Epithelial cell of esophagus (primary cell): ENCODE data around the gene AKR1E2.
A peak's percentile ranks its signal among the peaks of the same experiment; 100 is the strongest.

Experiments
- DNase-seq: peaks from one replicate; pipeline ENCODE4 v3.0.0; 2010; ENCODE audit warnings: low read depth
- H3K4me3 ChIP-seq: 2 replicates; pipeline ENCODE4 v1.5.1; 2011; ENCODE audit warnings: mild to moderate bottlenecking, low read length, control low read depth
- CTCF ChIP-seq: IDR thresholded peaks from 2 replicates; pipeline ENCODE4 v1.5.1; 2011; ENCODE audit warnings: low read depth, mild to moderate bottlenecking, low read length, control low read depth, inconsistent platforms; ENCODE audit not compliant: insufficient read depth; ENCODE audit errors: missing control alignments

Gene AKR1E2

GRCh38 chr10:4851846-4852245 is 25.8 kb downstream of the AKR1E2 start:
- H3K4me3 ChIP-seq = no peak overlapping the region
- no peak for TF ChIP-seq CTCF
- peak; percentile 43 for DNase-seq

GRCh38 chr10:4865945-4866661 is 40.1 kb downstream of the AKR1E2 start:
- no peak for TF ChIP-seq CTCF
- H3K4me3 ChIP-seq = no peak overlapping the region
- no peak for DNase-seq

- DNase-seq = no peak
These were observed 41.1 kb downstream of the AKR1E2 start for GRCh38 chr10:4867109-4867519.

GRCh38 chr10:4867520-4868356 is 41.7 kb downstream of the AKR1E2 start:
- no peak for TF ChIP-seq CTCF
- no peak overlapping the region for H3K4me3 ChIP-seq
- DNase-seq = no peak

More at GRCh38 chr10:4867109-4867519, 41.1 kb downstream of the AKR1E2 start:
- TF ChIP-seq CTCF = no peak
- no peak overlapping the region for H3K4me3 ChIP-seq

- H3K4me3 ChIP-seq = no peak overlapping the region
- TF ChIP-seq CTCF = no peak
- no peak for DNase-seq
These were observed 42.3 kb downstream of the AKR1E2 start for GRCh38 chr10:4868357-4868657.

GRCh38 chr10:4882704-4883078 is 56.7 kb downstream of the AKR1E2 start:
- no peak overlapping the region for H3K4me3 ChIP-seq
- no peak for DNase-seq
- no peak for TF ChIP-seq CTCF

- H3K4me3 ChIP-seq = no peak overlapping the region
- DNase-seq = peak; percentile 91
- no peak for TF ChIP-seq CTCF
These were observed 57.2 kb downstream of the AKR1E2 start for GRCh38 chr10:4883079-4883739.
